Astrocyte (in vitro differentiated cells and primary cell): ENCODE measurements around the gene HSD11B2.

Source experiments
- CTCF ChIP-seq: IDR thresholded peaks from 2 replicates; pipeline ENCODE4 v1.5.1; 2011; ENCODE audit warnings: low read depth, mild to moderate bottlenecking, inconsistent platforms, low read length, moderate library complexity; ENCODE audit not compliant: insufficient read depth
- EZH2 ChIP-seq: IDR thresholded peaks from 2 replicates; pipeline ENCODE4 v1.6.1; 2012; ENCODE audit warnings: mild to moderate bottlenecking, low read length, inconsistent platforms; ENCODE audit not compliant: insufficient read depth

GRCh38 chr16:67419931-67420330 lies 11.0 kb upstream of the HSD11B2 start:
- no peak for TF ChIP-seq CTCF
- TF ChIP-seq EZH2: no peak
